Measurements from ENCODE around the gene ABCC9. TPM values are rescaled to one million over a fixed set of nuclear protein-coding genes. Genes with fewer than 3 reads are reported as not detected.

The ABCC9 gene
- total RNA-seq, 1 experiment from 2014 or later, result 0.03 TPM

DNA sequence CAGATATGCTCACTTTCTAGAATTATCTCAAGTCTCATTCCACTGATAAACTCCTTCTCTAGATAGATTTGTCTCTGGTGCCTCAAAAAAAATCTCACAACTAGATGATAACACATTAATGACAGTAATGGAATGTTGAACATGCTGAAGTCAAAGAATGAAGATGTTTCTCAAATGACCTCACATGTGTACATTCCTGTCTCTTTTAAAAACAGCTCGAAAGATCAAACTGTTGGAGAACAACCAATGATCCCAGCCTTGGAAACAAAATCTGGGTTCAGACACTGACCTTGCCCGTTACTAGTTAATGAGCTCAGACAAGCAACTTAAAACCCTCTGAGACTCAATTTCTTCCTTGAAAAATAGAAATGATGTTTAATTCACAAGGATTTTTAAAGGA lies 122.0 kb downstream of the ABCC9 start:
- POLR2A ChIA-PET, result no interaction called here
- BruUV-seq (replicated peaks), result no TSS peak
- Histone ChIP-seq H3K4me1 (ENCODE audit: control insufficient read depth, insufficient read depth, low read length) (no peaks in the 10 kb centered on the region), H3K4me3 (ENCODE audit: low read depth in 2 of 2, low read length in 2 of 2) (no peak overlapping the region), H3K27me3 (ENCODE audit: control insufficient read depth, insufficient read depth, low read length) (no peaks in the 10 kb centered on the region), H3K36me3 (ENCODE audit: control insufficient read depth, insufficient read depth, low read length) (no peaks in the 10 kb centered on the region), H3K9me3 (ENCODE audit: control insufficient read depth, insufficient read depth, low read depth, low read length) (no peaks in the 10 kb centered on the region), H3K27ac (ENCODE audit: low read length) (no peak overlapping the region)
- ATAC-seq (no peak), DNase-seq (ENCODE audit: low read depth, low spot score) (no peak)
- in situ Hi-C loops (cut with HindIII; ENCODE audit: low pct_unique_long_range_greater_than_20kb, low sequenced_read_pairs), result no loop called here
- CTCF ChIA-PET, result no interaction called here
- TF ChIP-seq, protein P1, sequence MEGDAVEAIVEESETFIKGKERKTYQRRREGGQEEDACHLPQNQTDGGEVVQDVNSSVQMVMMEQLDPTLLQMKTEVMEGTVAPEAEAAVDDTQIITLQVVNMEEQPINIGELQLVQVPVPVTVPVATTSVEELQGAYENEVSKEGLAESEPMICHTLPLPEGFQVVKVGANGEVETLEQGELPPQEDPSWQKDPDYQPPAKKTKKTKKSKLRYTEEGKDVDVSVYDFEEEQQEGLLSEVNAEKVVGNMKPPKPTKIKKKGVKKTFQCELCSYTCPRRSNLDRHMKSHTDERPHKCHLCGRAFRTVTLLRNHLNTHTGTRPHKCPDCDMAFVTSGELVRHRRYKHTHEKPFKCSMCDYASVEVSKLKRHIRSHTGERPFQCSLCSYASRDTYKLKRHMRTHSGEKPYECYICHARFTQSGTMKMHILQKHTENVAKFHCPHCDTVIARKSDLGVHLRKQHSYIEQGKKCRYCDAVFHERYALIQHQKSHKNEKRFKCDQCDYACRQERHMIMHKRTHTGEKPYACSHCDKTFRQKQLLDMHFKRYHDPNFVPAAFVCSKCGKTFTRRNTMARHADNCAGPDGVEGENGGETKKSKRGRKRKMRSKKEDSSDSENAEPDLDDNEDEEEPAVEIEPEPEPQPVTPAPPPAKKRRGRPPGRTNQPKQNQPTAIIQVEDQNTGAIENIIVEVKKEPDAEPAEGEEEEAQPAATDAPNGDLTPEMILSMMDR (IDR thresholded peaks at IDR 0.05), result no peak
- TF ChIP-seq TCF7L2 (IDR thresholded peaks at IDR 0.05; ENCODE audit: low read depth, low read length) (no peak), POLR2AphosphoS5 (IDR thresholded peaks at IDR 0.05; ENCODE audit: low read depth, low read length) (no peak), SIN3A (IDR thresholded peaks at IDR 0.05; ENCODE audit: borderline replicate concordance, insufficient read depth, low read depth, low read length) (no peak)
- TF ChIP-seq, protein P2, sequence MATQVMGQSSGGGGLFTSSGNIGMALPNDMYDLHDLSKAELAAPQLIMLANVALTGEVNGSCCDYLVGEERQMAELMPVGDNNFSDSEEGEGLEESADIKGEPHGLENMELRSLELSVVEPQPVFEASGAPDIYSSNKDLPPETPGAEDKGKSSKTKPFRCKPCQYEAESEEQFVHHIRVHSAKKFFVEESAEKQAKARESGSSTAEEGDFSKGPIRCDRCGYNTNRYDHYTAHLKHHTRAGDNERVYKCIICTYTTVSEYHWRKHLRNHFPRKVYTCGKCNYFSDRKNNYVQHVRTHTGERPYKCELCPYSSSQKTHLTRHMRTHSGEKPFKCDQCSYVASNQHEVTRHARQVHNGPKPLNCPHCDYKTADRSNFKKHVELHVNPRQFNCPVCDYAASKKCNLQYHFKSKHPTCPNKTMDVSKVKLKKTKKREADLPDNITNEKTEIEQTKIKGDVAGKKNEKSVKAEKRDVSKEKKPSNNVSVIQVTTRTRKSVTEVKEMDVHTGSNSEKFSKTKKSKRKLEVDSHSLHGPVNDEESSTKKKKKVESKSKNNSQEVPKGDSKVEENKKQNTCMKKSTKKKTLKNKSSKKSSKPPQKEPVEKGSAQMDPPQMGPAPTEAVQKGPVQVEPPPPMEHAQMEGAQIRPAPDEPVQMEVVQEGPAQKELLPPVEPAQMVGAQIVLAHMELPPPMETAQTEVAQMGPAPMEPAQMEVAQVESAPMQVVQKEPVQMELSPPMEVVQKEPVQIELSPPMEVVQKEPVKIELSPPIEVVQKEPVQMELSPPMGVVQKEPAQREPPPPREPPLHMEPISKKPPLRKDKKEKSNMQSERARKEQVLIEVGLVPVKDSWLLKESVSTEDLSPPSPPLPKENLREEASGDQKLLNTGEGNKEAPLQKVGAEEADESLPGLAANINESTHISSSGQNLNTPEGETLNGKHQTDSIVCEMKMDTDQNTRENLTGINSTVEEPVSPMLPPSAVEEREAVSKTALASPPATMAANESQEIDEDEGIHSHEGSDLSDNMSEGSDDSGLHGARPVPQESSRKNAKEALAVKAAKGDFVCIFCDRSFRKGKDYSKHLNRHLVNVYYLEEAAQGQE (IDR thresholded peaks at IDR 0.05; ENCODE audit: insufficient read depth in 1 of 2, low read depth in 2 of 2, low read length in 1 of 2), result no peak
- intact Hi-C loops (cut with micrococcal nuclease; ENCODE audit: unreplicated experiment), result no loop called here

DNA sequence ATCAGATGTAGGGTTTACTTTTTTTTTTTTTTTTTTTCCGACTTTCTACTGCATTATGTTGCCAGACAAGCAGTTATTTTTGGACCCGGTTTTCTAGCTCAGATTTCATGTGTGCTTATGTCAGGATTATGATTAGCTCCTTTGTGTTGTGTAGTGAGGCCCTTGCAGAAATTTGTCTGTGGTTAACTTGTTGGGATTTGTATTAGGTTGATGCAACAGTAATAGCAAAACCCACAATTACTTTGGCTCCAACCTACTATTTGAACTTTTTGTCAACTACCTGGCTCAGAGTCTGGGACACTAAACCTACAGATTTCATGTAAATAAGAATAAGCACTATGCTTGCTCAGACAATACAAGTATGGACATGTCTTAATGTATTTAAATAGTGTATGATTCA lies 122.6 kb downstream of the ABCC9 start:
- in situ Hi-C loops (cut with HindIII; ENCODE audit: low pct_unique_long_range_greater_than_20kb, low sequenced_read_pairs), result no loop called here
- ChIA-PET POLR2A (no interaction called here), CTCF (interaction anchor here (0.5 kb wide), 1 partner anchor 223 kb away, joined by 9 read pairs; no protein-coding TSS in a partner anchor)
- Histone ChIP-seq H3K36me3 (ENCODE audit: control insufficient read depth, insufficient read depth, low read length) (no peaks in the 10 kb centered on the region), H3K4me3 (ENCODE audit: low read depth in 2 of 2, low read length in 2 of 2) (no peak overlapping the region), H3K27me3 (ENCODE audit: control insufficient read depth, insufficient read depth, low read length) (no peaks in the 10 kb centered on the region), H3K9me3 (ENCODE audit: control insufficient read depth, insufficient read depth, low read depth, low read length) (no peaks in the 10 kb centered on the region), H3K4me1 (ENCODE audit: control insufficient read depth, insufficient read depth, low read length) (no peaks in the 10 kb centered on the region), H3K27ac (ENCODE audit: low read length) (no peak overlapping the region)
- intact Hi-C loops (cut with micrococcal nuclease; ENCODE audit: unreplicated experiment), result no loop called here
- no peak for ATAC-seq
- no TSS peak for BruUV-seq (replicated peaks)
- TF ChIP-seq, protein P1 (IDR thresholded peaks at IDR 0.05), result no peak
- TF ChIP-seq TCF7L2 (IDR thresholded peaks at IDR 0.05; ENCODE audit: low read depth, low read length) (no peak), POLR2AphosphoS5 (IDR thresholded peaks at IDR 0.05; ENCODE audit: low read depth, low read length) (no peak), SIN3A (IDR thresholded peaks at IDR 0.05; ENCODE audit: borderline replicate concordance, insufficient read depth, low read depth, low read length) (no peak)
- TF ChIP-seq, protein P2 (IDR thresholded peaks at IDR 0.05; ENCODE audit: insufficient read depth in 1 of 2, low read depth in 2 of 2, low read length in 1 of 2), result no peak
- DNase-seq (ENCODE audit: low read depth, low spot score), result no peak
